HL-60 (cell line): ENCODE results near the gene PRR11.

ENCODE experiments used
- CTCF ChIP-seq: IDR thresholded peaks from one replicate; pipeline ENCODE4 v1.5.1; 2011; ENCODE audit warnings: low read length, control low read depth, inconsistent platforms; ENCODE audit not compliant: insufficient read depth
- POLR2AphosphoS5 ChIP-seq: IDR thresholded peaks from 2 replicates; pipeline ENCODE4 v1.6.1; 2012; ENCODE audit warnings: low read depth
- REST ChIP-seq: IDR thresholded peaks from 2 replicates; pipeline ENCODE4 v1.6.1; 2012; ENCODE audit warnings: low read depth; ENCODE audit not compliant: insufficient replicate concordance
- SPI1 ChIP-seq: IDR thresholded peaks from 2 replicates; pipeline ENCODE4 v1.6.1; 2012; ENCODE audit warnings: low read depth, mild to moderate bottlenecking, borderline replicate concordance

DNA sequence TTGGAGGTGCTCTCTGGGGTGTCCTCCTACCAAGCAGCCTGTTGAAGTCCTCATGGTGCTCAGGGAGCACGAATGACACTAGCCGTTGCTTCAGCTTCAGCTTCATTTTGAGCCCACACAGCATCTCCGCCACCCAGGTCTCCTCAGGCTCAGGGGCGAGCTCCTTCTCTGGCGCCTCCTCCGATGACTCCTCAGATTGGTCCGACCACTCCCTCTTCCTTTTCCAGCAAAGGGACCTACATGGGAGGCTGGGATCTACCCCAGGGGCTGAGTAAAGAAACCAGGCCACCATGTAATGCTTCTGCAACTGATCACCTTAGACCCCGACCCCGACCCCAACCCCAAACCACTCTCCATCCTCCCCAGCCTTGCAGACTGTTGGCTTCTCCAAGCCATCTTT, 25.9 kb downstream of the PRR11 start:
- TF ChIP-seq CTCF (no peak), REST (no peak), POLR2AphosphoS5 (no peak), SPI1 (no peak)
